Omental fat pad (tissue), 4 donors: Measurements from ENCODE around the gene TMEM156. TPM values are rescaled to one million over a fixed set of nuclear protein-coding genes. Genes with fewer than 3 reads are reported as not detected.

Source experiments
- ATAC-seq: fragments of 150-250 bp; one replicate; pipeline ENCODE4 v1.9.1; 2016; ENCODE audit warnings: mild to moderate bottlenecking, moderate library complexity; ENCODE audit not compliant: low FRiP score
- DNase-seq: peaks from one replicate; pipeline ENCODE4 v3.0.0-alpha.2; 2019; ENCODE audit warnings: low spot score
- CTCF ChIP-seq, 3 donors: fragments of 450-650 bp; IDR thresholded peaks; one replicate each; pipeline ENCODE4 v1.5.1; 2016 to 2017; ENCODE audit warnings: antibody characterized with exemption in 3 of 3, mild to moderate bottlenecking in 3 of 3, moderate library complexity in 2 of 3
- total RNA-seq, 4 donors: library from RNA; depleted of rRNA; stranded (reverse); fragments of >200 nt; gene quantifications; one replicate each; pipeline ENCODE4 v1.1.0, GENCODE V29; 2016

The TMEM156 gene
- total RNA-seq, 4 donors from 2014 or later: 0.82 TPM; not detected in 3

GRCh38 chr4:38928568-38928967 is 103.6 kb downstream of the TMEM156 start:
- no peak for DNase-seq
- TF ChIP-seq CTCF (IDR thresholded peaks at IDR 0.05): no peak
- ATAC-seq: no peak

GRCh38 chr4:38926896-38927295 is 105.3 kb downstream of the TMEM156 start:
- no peak for DNase-seq
- no peak for TF ChIP-seq CTCF (IDR thresholded peaks at IDR 0.05)
- no peak for ATAC-seq

- DNase-seq (no peak), ATAC-seq (no peak)
- TF ChIP-seq CTCF (IDR thresholded peaks at IDR 0.05): no peak
These were observed 106.5 kb downstream of the TMEM156 start for GRCh38 chr4:38925492-38926413.

- DNase-seq (no peak), ATAC-seq (no peak)
- TF ChIP-seq CTCF (IDR thresholded peaks at IDR 0.05): no peak
These were observed 107.9 kb downstream of the TMEM156 start for GRCh38 chr4:38924353-38924752.

GRCh38 chr4:38923746-38924145 is 108.5 kb downstream of the TMEM156 start:
- no peak for TF ChIP-seq CTCF (IDR thresholded peaks at IDR 0.05)
- DNase-seq: no peak
- ATAC-seq: no peak

GRCh38 chr4:38921151-38921550 is 111.1 kb downstream of the TMEM156 start:
- no peak for ATAC-seq
- DNase-seq: no peak
- no peak for TF ChIP-seq CTCF (IDR thresholded peaks at IDR 0.05)

GRCh38 chr4:38920677-38921076 is 111.5 kb downstream of the TMEM156 start:
- no peak for DNase-seq
- TF ChIP-seq CTCF (IDR thresholded peaks at IDR 0.05): no peak
- ATAC-seq: no peak
